ENCODE data around the gene OBSCN. TPM values are rescaled to one million over a fixed set of nuclear protein-coding genes. Genes with fewer than 3 reads are reported as not detected.

OBSCN gene
- total and polyA plus RNA-seq, 2 donors (not counting 3 experiments of a cell fraction or from before 2014, with no cell fraction given) = 1.5 to 2.9 TPM

DNA sequence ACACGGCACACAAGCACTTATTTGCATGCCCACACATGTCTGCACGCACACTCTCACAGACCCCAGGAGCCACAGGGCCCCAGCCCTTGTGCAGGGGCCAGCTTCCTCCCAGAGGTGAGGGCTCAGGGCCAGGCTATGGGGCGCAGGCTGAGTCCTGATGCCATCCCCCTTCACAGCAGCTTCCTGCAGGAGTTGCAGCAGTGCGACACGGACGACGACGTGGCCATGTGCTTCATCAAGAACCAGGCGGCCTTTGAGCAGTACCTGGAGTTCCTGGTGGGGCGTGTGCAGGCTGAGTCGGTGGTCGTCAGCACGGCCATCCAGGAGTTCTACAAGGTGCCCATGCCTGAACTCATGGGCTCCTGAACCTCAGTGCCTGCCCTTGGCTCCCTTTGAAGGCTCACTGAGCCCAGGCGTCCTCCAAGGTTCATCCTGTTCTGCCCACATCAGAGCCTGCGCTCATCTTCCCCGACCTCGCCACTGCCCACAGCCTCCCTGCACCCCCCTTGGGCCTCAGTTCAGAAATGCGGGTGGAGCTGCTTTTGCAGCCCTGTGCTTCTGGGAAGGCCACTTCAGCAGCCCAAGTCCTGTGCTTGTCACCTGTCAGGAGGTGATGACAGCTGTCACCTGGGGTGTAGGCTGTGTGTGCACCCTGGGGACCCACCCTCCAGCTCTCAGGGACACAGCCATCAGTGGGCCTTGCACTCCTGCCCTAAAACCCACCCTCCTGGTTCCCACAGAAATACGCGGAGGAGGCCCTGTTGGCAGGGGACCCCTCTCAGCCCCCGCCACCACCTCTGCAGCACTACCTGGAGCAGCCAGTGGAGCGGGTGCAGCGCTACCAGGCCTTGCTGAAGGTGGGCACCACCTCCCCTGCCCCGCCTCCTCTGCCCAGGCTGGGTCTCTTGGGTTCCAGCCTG lies 132.2 kb downstream of the OBSCN start:
- Histone ChIP-seq H3K9me1 (replicated peaks; ENCODE audit: control insufficient read depth, extremely low read depth, insufficient read depth, low read length) (no peaks in the 10 kb centered on the region), H3K4me3 (replicated peaks in 1 of 3; ENCODE audit: insufficient read depth in 1 of 3, low read depth in 1 of 3, low read length in 3 of 3) (no peak overlapping the region), H3K27ac (ENCODE audit: insufficient read depth, low read depth, low read length) (no peak overlapping the region), H3K9ac (replicated peaks; ENCODE audit: extremely low read depth, insufficient read depth, low read length) (no peak overlapping the region), H4K20me1 (replicated peaks; ENCODE audit: control insufficient read depth, extremely low read depth, insufficient read depth, low read length) (no peaks in the 10 kb centered on the region), H3K9me3 (replicated peaks; ENCODE audit: control insufficient read depth, insufficient read depth, low read length) (no peaks in the 10 kb centered on the region), H3K79me2 (ENCODE audit: control insufficient read depth, insufficient read depth, low read length) (no peaks in the 10 kb centered on the region), H2AFZ (ENCODE audit: low read depth, low read length) (no peak overlapping the region), H3K4me1 (ENCODE audit: control insufficient read depth, extremely low read depth, insufficient read depth, low read length) (no peaks in the 10 kb centered on the region), H3K4me2 (ENCODE audit: insufficient read depth, low read length) (no peak overlapping the region), H3K27me3 (ENCODE audit: control insufficient read depth in 2 of 2, insufficient read depth in 2 of 2, low read length in 2 of 2) (no peaks in the 10 kb centered on the region), H3K36me3 (ENCODE audit: control insufficient read depth in 2 of 2, extremely low read depth in 1 of 2, insufficient read depth in 2 of 2, low read length in 2 of 2) (no peaks in the 10 kb centered on the region)
- intact Hi-C loops (cut with micrococcal nuclease) (no loop called here), dilution Hi-C loops (cut with MboI; ENCODE audit: extremely low pct_ligation_motif_present, low sequenced_read_pairs) (no loop called here)
- POLR2A ChIA-PET = no interaction called here
- no peak for DNase-seq (ENCODE audit: low read depth, low spot score)
- TF ChIP-seq JUN (IDR thresholded peaks at IDR 0.05; ENCODE audit: borderline replicate concordance, insufficient read depth, insufficient read length, low read depth) = no peak
- TF ChIP-seq POLR2AphosphoS5 (IDR thresholded peaks at IDR 0.05; ENCODE audit: insufficient read depth, low read depth, low read length) = no peak
- TF ChIP-seq, protein P1, sequence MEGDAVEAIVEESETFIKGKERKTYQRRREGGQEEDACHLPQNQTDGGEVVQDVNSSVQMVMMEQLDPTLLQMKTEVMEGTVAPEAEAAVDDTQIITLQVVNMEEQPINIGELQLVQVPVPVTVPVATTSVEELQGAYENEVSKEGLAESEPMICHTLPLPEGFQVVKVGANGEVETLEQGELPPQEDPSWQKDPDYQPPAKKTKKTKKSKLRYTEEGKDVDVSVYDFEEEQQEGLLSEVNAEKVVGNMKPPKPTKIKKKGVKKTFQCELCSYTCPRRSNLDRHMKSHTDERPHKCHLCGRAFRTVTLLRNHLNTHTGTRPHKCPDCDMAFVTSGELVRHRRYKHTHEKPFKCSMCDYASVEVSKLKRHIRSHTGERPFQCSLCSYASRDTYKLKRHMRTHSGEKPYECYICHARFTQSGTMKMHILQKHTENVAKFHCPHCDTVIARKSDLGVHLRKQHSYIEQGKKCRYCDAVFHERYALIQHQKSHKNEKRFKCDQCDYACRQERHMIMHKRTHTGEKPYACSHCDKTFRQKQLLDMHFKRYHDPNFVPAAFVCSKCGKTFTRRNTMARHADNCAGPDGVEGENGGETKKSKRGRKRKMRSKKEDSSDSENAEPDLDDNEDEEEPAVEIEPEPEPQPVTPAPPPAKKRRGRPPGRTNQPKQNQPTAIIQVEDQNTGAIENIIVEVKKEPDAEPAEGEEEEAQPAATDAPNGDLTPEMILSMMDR (IDR thresholded peaks at IDR 0.05; ENCODE audit: extremely low read depth in 1 of 2, insufficient read depth in 1 of 2, low read depth in 1 of 2, low read length in 2 of 2) = no peak
- no peak for TF ChIP-seq GATA2 (IDR thresholded peaks at IDR 0.05; ENCODE audit: insufficient read depth, insufficient read length, low read depth, low read length)
- TF ChIP-seq, protein P2, sequence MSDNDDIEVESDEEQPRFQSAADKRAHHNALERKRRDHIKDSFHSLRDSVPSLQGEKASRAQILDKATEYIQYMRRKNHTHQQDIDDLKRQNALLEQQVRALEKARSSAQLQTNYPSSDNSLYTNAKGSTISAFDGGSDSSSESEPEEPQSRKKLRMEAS (IDR thresholded peaks at IDR 0.05; ENCODE audit: insufficient read depth, insufficient read length) = no peak
- no peak for TF ChIP-seq FOS (IDR thresholded peaks at IDR 0.05; ENCODE audit: borderline replicate concordance, insufficient read depth, low read length)
- no peak for TF ChIP-seq POLR2A (IDR thresholded peaks at IDR 0.05; ENCODE audit: low read depth, low read length)
- TF ChIP-seq MYC (IDR thresholded peaks at IDR 0.05; ENCODE audit: low read depth, low read length) = no peak
- TF ChIP-seq EZH2 (IDR thresholded peaks at IDR 0.05; ENCODE audit: borderline replicate concordance, low read depth, low read length, severe bottlenecking) = no peak
- no peak for FAIRE-seq
- CTCF ChIA-PET = interaction anchor here (1.1 kb wide), 1 partner anchor 341 kb away, joined by 3 read pairs; no protein-coding TSS in a partner anchor
- no TSS peak for BruUV-seq (replicated peaks)
